Activated CD8-positive, alpha-beta memory T cell treated with anti-CD3 and anti-CD28 coated beads, Interleukin-2, amount 10 ng/mL, durations not matched to agents 7 days and 5 days (primary cell): Measurements from ENCODE around the gene BCORL1. TPM values are rescaled to one million over a fixed set of nuclear protein-coding genes. Genes with fewer than 3 reads are reported as not detected.

Experiments used
- ATAC-seq: fragments of 150-1000 bp; cut with Tn5 transposase; one replicate; pipeline ENCODE4 v1.10.0; 2021; ENCODE audit warnings: moderate library complexity
- CTCF ChIA-PET: fragments of 350-600 bp; sonication (Branson Sonifier 250); formaldehyde crosslinking; loops from one replicate; lab custom pipeline; 2021; ENCODE audit warnings: antibody characterized with exemption; lab: Charles Lee
- DNase-seq: peaks from one replicate; pipeline ENCODE4 v3.0.0-alpha.2; 2020
- H3K27ac Mint-ChIP-seq: one replicate; pipeline ENCODE4 v1.8.0; 2021; ENCODE audit warnings: mild to moderate bottlenecking, mixed read lengths
- H3K27me3 Mint-ChIP-seq: one replicate; pipeline ENCODE4 v1.8.0; 2021; ENCODE audit warnings: mixed read lengths
- H3K36me3 Mint-ChIP-seq: one replicate; pipeline ENCODE4 v1.8.0; 2021; ENCODE audit warnings: mild to moderate bottlenecking, mixed read lengths
- H3K4me1 Mint-ChIP-seq: one replicate; pipeline ENCODE4 v1.8.0; 2021; ENCODE audit warnings: mixed read lengths
- H3K4me3 Mint-ChIP-seq: one replicate; pipeline ENCODE4 v1.8.0; 2021; ENCODE audit warnings: mild to moderate bottlenecking, moderate library complexity, mixed read lengths
- H3K9me3 Mint-ChIP-seq: one replicate; pipeline ENCODE4 v1.8.0; 2022; ENCODE audit warnings: low read depth, mixed read lengths
- total RNA-seq, 2 experiments: library from RNA; stranded (reverse); gene quantifications; one replicate each; pipeline ENCODE4 v1.2.3, GENCODE V29; 2021

Gene BCORL1
- total RNA-seq, 2 experiments from 2014 or later, result 9.1 to 10.2 TPM

DNA sequence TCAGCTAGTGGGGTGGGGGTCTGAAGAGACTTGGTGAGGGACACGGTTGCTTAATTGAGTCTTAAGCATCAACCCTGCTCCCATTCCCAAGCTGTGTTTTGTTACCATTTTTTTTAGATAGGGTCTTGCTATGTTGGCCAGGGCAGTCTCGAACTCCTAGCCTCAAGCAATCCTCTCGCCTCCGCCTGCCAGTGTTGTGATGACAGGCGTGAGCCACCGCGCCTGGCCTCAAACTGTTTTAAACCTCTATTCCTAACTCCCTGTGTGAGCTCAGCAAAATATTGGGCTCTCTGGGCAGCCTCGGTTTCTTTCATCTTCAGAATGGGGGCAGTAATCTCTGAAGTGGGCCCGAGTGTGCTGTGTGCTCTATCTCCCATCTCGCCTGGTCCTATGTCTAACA is 26.3 kb upstream of the BCORL1 start:
- Mint-ChIP-seq H3K27ac (no peak overlapping the region), H3K4me3 (peak overlapping the region; percentile 7), H3K27me3 (peaks cover 8% of the 10 kb centered on the region), H3K36me3 (peaks cover 2% of the 10 kb centered on the region), H3K4me1 (peaks cover 29% of the 10 kb centered on the region), H3K9me3 (no peaks in the 10 kb centered on the region)
- no peak for DNase-seq
- CTCF ChIA-PET, result no interaction called here
- ATAC-seq, result no peak

DNA sequence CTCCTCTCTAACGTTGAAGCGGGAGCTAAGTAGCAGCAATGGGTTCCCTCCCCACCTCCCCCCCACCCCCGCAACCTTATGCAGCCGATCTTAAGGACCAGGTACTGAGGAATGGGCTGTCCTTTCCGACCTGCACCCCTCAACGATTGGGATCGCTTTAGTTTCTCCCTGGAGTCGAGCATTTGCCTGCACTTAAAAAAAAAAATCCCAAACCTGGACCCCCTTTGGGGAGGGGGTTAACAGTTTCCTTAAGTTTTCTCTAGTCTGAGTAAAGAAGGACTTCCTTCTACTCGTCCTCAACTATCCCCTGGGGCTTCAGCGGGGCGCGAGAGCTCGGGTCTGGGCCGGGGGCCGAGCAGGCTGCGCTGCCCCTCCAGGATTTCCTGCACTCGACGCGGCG is 25.7 kb upstream of the BCORL1 start:
- no peaks in the 10 kb centered on the region for H3K9me3 Mint-ChIP-seq

DNA sequence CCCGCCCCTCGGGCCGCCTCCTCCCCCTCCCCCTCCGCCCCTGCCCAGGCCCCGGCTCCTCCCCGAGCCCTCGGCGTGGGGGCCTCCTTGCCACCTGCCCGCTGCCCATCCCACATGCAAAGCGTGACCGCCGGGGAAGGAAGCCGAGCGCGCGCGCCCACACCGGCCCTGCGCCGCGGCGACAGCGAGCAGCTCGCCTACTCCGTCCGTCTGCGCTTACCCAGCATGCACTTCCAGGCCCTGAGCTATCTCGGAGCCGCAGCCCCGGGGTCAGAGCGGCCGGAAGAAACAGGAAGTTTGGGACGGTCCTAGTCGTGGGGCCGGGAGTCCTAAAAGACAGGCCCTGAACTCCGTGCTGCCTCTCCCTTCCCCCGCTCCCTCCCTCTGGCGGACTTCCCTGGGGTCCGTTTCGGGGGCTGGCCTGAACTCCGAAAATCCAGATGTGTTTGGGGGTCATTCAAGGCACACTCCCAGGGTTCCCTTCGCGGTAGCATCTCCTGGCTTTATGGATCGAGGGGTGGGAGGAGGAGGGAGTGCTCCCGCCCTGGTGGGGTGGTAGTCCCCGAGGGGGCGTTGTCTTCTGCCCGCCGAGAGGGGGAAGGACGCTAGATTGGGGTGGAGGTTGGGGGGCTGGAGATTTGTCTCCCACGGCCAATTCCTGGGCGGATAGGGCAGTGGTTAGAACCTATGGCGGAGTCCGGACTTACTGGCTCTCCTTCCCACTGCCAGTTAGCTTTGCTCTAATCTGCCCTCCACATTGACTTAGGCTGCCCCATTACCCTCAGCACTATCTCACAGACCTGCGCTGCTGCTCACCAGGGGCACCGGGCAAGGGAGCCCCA is 25.0 kb upstream of the BCORL1 start:
- Mint-ChIP-seq H3K36me3 (peaks cover 2% of the 10 kb centered on the region), H3K4me3 (peak overlapping the region; percentile 65), H3K27ac (peak overlapping the region; percentile 67), H3K27me3 (peaks cover 8% of the 10 kb centered on the region), H3K4me1 (peaks cover 38% of the 10 kb centered on the region), H3K9me3 (no peaks in the 10 kb centered on the region)
- DNase-seq, result peak; percentile 68
- CTCF ChIA-PET, result interaction anchor here (0.9 kb wide), 1 partner anchor 17 kb away, joined by 3 read pairs; no protein-coding TSS in a partner anchor
- peak; percentile 63 for ATAC-seq

More for the DNA sequence above, 25.7 kb upstream of the BCORL1 start:
- DNase-seq (no peak), ATAC-seq (no peak)
- Mint-ChIP-seq H3K4me1 (peaks cover 35% of the 10 kb centered on the region), H3K27ac (no peak overlapping the region), H3K36me3 (peaks cover 2% of the 10 kb centered on the region), H3K4me3 (peak overlapping the region; percentile 65), H3K27me3 (peaks cover 8% of the 10 kb centered on the region)
- CTCF ChIA-PET, result interaction anchor here (0.9 kb wide), 1 partner anchor 18 kb away, joined by 3 read pairs; no protein-coding TSS in a partner anchor

DNA sequence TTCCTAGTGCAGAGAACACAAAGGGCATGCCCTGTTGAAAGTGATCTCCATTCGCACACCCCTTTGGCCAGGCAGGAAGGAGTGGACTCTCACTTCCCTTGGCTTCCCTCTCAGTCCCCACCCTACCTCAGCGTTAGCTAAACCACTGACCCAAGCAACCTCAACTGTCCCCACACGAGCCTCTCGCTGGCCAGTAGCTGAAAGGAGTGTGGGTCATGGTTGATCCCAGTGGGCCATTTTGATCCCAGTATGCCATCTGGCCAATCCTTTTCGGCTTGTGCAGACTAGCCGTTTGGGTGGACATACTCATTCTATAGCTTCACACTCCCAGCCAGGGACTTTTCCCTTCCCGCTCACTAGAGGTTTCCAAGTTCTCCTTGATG is 24.4 kb upstream of the BCORL1 start:
- DNase-seq (no peak), ATAC-seq (no peak)
- Mint-ChIP-seq H3K27ac (no peak overlapping the region), H3K9me3 (no peaks in the 10 kb centered on the region), H3K4me1 (peaks cover 34% of the 10 kb centered on the region), H3K27me3 (peaks cover 5% of the 10 kb centered on the region), H3K4me3 (peak overlapping the region; percentile 65), H3K36me3 (no peaks in the 10 kb centered on the region)
- CTCF ChIA-PET, result no interaction called here

DNA sequence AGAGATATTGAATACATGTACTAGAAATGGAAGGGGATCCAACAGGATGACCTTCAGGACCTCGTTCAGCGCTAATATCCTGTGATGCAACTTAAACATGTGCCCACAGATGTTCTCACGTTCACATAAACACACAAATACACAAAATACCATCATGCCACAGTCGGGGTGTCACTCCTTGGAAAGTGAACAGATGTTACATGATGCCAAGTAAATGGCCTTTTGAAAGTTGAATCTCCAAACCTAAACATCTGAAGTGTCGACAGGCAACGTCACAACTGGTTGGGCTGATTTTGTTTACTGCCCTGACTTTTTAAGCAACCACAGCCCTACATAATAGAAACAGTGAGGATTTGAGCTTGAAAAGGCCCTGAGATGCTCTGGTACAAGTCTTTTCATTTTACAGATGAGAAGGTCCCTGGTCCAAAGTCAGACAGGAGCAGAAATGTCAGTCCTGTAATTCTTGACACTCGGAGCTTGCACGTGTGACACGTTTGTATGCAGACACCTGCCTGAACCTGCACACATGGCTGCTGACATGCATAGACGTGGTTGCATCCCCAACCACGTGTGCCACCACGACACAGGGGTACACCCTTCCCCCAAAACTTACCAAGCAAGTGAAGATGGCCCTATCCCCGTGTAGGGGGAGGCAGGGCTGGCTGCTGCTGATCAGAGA is 23.5 kb upstream of the BCORL1 start:
- Mint-ChIP-seq H3K9me3 (no peaks in the 10 kb centered on the region), H3K36me3 (no peaks in the 10 kb centered on the region), H3K4me3 (no peak overlapping the region), H3K4me1 (peaks cover 30% of the 10 kb centered on the region), H3K27ac (no peak overlapping the region), H3K27me3 (peaks cover 5% of the 10 kb centered on the region)
- DNase-seq (no peak), ATAC-seq (no peak)
- CTCF ChIA-PET, result no interaction called here

DNA sequence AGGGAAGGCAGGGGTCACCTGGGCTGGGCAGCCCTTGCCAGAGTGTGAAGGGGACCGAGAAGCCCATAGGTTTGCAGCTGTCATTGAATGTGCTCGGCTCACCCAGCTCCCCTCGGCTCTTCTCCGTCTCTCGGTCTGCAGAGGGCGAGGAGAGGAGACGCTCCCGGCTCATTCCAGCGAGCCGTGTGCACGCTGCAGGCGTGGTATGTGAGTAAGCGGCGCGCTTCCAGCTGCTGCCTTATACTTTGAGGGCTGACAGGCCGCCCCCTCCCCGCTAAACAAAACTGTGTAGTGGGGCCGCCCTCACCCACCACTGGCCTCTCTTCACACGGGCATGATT is 23.0 kb upstream of the BCORL1 start:
- DNase-seq, result no peak
- Mint-ChIP-seq H3K27ac (no peak overlapping the region), H3K9me3 (no peaks in the 10 kb centered on the region), H3K27me3 (peaks cover 5% of the 10 kb centered on the region), H3K4me1 (peaks cover 30% of the 10 kb centered on the region), H3K36me3 (no peaks in the 10 kb centered on the region), H3K4me3 (no peak overlapping the region)
- CTCF ChIA-PET, result no interaction called here
- no peak for ATAC-seq

DNA sequence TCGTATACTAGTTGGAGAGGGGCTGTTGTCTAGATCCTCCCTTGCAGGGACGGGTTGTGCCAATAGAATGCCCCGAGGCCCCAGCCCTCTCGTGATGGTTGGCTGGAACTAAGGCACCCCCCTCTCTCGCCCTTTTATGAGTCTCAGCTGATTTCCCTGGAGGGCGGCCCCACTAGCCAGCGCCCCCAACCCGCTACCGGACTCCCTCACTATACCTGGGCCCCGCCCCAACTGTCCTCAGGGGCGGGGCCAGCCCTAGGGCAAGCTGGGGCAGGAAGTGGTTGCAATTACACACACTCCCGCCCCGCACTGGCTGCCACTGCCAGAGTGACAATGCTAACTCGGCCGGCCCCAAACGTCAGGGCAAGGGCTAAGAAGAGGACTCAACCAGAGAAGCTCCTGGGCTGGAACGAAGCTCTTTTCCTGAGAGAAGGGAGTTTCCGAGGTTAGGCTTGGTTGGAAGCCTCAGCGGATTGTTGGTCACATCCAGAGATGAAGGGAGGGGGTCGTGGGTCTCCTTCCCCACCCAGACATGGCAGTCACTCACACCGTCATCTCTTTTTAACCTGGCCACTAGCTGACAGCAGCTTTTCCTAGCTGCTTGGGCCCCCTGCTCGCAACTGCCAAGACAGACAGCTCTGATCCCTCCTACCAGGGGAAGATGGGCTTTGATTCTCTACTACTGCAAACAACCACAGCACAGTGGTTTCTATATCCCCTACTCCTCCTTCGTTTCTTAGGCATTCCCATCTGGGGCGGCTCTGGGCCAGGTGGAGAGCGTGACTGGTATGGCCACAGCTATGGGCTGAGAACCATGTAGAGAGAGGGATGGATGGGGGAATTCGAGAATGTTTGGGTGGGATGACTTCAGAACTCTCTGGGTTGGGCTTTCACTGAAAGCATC is 21.0 kb upstream of the BCORL1 start:
- Mint-ChIP-seq H3K36me3 (no peaks in the 10 kb centered on the region), H3K4me1 (peaks cover 30% of the 10 kb centered on the region), H3K27ac (peak overlapping the region; percentile 88), H3K9me3 (no peaks in the 10 kb centered on the region), H3K4me3 (peak overlapping the region; percentile 71), H3K27me3 (peaks cover under 1% of the 10 kb centered on the region)
- CTCF ChIA-PET, result interaction anchor here (1.5 to 2.0 kb wide), 2 partner anchors 67 to 99 kb away, joined by 5 to 7 read pairs; no protein-coding TSS in a partner anchor
- DNase-seq (peak; percentile 88), ATAC-seq (peak; percentile 92)

DNA sequence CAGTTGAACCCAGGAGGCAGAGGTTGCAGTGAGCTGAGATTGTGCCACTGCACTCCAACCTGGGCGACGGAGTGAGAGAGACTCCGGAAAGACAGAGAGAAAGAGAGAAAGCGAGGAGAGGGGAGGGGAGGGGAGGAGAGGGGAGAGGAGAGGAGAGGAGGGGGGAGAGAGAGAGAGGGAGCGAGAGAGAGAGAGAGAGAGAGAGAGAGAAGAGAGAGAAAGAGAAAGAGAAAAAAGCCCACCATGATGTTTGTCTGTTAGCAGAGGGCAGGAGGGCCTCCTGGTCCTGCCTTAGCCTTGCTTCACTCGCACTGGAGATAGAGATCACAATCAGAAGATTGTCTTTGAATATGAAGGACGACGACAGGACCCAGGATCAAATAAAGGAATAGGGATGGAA is 18.7 kb upstream of the BCORL1 start:
- CTCF ChIA-PET, result no interaction called here
- H3K27me3 Mint-ChIP-seq, result no peaks in the 10 kb centered on the region

DNA sequence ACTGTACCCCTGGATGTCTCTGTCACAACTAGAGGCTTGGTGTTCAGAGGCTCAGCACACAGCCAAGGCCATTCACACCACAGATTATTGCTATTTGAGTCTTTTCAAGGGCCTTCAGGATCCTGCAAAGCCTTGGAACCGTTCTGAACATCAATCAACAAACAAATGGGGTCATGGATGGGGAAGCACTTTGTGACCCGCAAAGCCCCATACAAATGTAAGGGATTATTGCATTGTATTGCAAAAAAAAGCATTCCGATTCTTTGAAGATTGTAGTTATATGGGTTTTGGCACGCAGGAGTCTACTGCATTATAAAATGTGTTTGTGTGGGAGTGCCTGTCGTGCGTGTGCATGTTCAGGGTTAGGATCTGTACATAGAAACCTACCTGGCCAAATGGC is 17.3 kb upstream of the BCORL1 start:
- no peak overlapping the region for H3K27ac Mint-ChIP-seq
- no peaks in the 10 kb centered on the region for H3K27me3 Mint-ChIP-seq

More for the DNA sequence above, 18.7 kb upstream of the BCORL1 start:
- Mint-ChIP-seq H3K36me3 (no peaks in the 10 kb centered on the region), H3K4me3 (no peak overlapping the region), H3K9me3 (no peaks in the 10 kb centered on the region), H3K27ac (no peak overlapping the region), H3K4me1 (peaks cover 14% of the 10 kb centered on the region)
- ATAC-seq (no peak), DNase-seq (no peak)

DNA sequence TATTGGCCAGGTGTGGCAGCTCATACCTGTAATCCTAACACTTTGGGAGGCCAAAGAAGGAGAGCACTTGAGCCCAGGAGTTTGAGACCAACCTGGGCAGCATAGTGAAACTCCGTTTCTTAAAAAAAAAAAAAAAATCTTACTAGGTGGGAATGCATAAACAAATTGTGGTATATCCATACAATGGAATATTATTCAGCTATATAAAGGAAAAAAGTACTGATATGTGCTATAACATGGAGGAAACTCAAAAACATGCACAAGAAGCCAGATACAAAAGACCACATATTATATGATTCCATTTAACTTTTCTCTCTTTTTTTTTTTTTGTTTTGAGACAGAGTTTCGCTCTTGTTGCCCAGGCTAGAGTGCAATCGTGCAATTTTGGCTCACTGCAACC is 13.5 kb upstream of the BCORL1 start:
- no peaks in the 10 kb centered on the region for H3K36me3 Mint-ChIP-seq
- no peak overlapping the region for H3K4me3 Mint-ChIP-seq
- H3K9me3 Mint-ChIP-seq, result no peaks in the 10 kb centered on the region
- CTCF ChIA-PET, result no interaction called here
- no peak overlapping the region for H3K27ac Mint-ChIP-seq
- ATAC-seq (no peak), DNase-seq (no peak)
- no peaks in the 10 kb centered on the region for H3K4me1 Mint-ChIP-seq
- H3K27me3 Mint-ChIP-seq, result peaks cover 6% of the 10 kb centered on the region

More for the DNA sequence above, 17.3 kb upstream of the BCORL1 start:
- H3K4me1 Mint-ChIP-seq, result peaks cover 10% of the 10 kb centered on the region
- no peaks in the 10 kb centered on the region for H3K36me3 Mint-ChIP-seq
- no peak for ATAC-seq
- CTCF ChIA-PET, result no interaction called here
- H3K4me3 Mint-ChIP-seq, result no peak overlapping the region
- no peaks in the 10 kb centered on the region for H3K9me3 Mint-ChIP-seq
- DNase-seq, result no peak

DNA sequence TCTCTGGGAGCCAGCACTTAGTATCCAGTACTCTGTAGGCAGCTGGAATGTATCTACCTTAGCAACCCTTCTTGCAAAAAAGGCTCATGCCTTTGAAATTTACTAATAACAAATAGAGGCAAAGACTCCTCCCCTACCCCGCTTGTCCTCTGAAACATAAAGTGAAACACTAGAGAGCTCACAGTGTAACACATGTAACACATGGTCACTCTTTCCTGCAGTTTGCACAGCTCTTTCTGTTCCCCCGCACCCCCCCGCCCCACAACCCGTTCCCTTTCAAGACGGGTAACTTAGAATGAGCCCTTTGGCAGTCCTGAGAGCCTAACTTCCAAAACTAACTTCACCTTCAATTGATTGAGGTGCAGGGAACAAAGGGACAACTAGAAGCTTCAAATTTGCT is 6.0 kb upstream of the BCORL1 start:
- DNase-seq (no peak), ATAC-seq (no peak)
- H3K4me1 Mint-ChIP-seq, result peaks cover 10% of the 10 kb centered on the region
- H3K4me3 Mint-ChIP-seq, result no peak overlapping the region
- H3K27me3 Mint-ChIP-seq, result peaks cover 11% of the 10 kb centered on the region
- CTCF ChIA-PET, result no interaction called here
- no peaks in the 10 kb centered on the region for H3K36me3 Mint-ChIP-seq
- H3K27ac Mint-ChIP-seq, result no peak overlapping the region
- H3K9me3 Mint-ChIP-seq, result no peaks in the 10 kb centered on the region

DNA sequence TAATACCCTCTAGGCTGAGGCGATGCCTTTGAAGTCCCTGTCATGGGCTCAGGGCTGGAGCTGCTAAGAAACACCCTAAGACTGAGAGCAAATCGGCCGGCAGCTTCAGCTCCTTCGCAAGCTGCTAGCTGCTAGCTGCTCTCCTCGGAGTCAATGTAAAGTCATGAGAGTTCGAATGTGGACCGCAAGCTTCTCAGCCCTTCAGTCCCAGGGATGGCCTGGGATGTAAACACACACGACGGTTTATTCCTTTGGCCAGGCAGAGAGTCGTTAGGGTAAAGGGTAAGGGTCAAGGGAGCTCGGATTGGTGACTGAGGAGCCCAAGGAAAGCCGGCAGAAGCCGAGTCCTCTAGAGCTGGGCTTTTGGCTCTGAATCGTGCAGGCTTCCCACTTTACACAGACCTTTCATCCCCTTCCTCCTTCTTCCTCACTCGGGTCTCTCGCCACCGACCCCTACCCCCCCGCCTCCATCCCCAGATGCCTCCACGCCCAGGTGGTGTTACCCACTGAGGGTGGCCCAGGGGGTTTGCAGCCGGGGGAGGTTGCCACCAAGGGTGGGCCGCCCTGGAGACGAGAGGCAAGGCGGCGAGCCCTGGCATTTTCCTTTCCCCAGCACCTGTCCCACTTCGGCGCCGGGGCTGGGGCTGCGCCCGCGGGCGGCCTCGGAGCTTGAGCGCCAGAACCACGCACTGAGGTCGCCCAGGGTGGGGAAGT is 3.1 kb upstream of the BCORL1 start:
- Mint-ChIP-seq H3K4me1 (peaks cover 12% of the 10 kb centered on the region), H3K4me3 (peak overlapping the region; percentile 23), H3K27me3 (peaks cover under 1% of the 10 kb centered on the region), H3K36me3 (no peaks in the 10 kb centered on the region), H3K9me3 (no peaks in the 10 kb centered on the region), H3K27ac (no peak overlapping the region)
- ATAC-seq (no peak), DNase-seq (no peak)
- CTCF ChIA-PET, result interaction anchor here (1.3 to 2.1 kb wide), 2 partner anchors 49 to 54 kb away, joined by 3 to 7 read pairs; no protein-coding TSS in a partner anchor
